Neuronal stem cell (in vitro differentiated cells): ENCODE results near the gene ZNF514.
"Not testable (repeated sequence)": the region's sequence is repeated elsewhere in the genome, so short reads cannot be mapped to it uniquely, and the experiment has no call there.

Experiments used
- DNase-seq: peaks from one replicate; pipeline ENCODE4 v3.0.0-alpha.2; 2013; ENCODE audit warnings: low spot score
- H2AFZ ChIP-seq: one replicate; pipeline ENCODE4 v1.6.1; 2013; ENCODE audit warnings: mild to moderate bottlenecking, low read length, inconsistent platforms
- H2AK5ac ChIP-seq: 2 replicates; pipeline ENCODE4 v1.6.1; 2013; ENCODE audit warnings: low read depth, mild to moderate bottlenecking, inconsistent platforms, low read length, moderate library complexity, mixed read lengths
- H2BK120ac ChIP-seq: 2 replicates; pipeline ENCODE4 v1.6.1; 2013; ENCODE audit warnings: low read depth, mild to moderate bottlenecking, inconsistent platforms, low read length, moderate library complexity, mixed read lengths
- H2BK12ac ChIP-seq: one replicate; pipeline ENCODE4 v1.6.1; 2013; ENCODE audit warnings: low read length, inconsistent platforms
- H2BK15ac ChIP-seq: 2 replicates; pipeline ENCODE4 v1.6.1; 2013; ENCODE audit warnings: mild to moderate bottlenecking, low read length, inconsistent platforms, mixed read lengths
- H2BK5ac ChIP-seq: one replicate; pipeline ENCODE4 v1.6.1; 2013; ENCODE audit warnings: inconsistent platforms, mild to moderate bottlenecking, low read length, moderate library complexity
- H3K14ac ChIP-seq: one replicate; pipeline ENCODE4 v1.6.1; 2013; ENCODE audit warnings: low read length, inconsistent platforms
- H3K18ac ChIP-seq: 2 replicates; pipeline ENCODE4 v1.6.1; 2013; ENCODE audit warnings: low read length, inconsistent platforms
- H3K23ac ChIP-seq: 2 replicates; pipeline ENCODE4 v1.6.1; 2013; ENCODE audit warnings: low read depth, mild to moderate bottlenecking, mixed read lengths, low read length, inconsistent platforms; ENCODE audit not compliant: poor library complexity
- H3K27ac ChIP-seq: replicated peaks from 3 replicates; pipeline ENCODE4 v1.5.1; 2013; ENCODE audit warnings: low read length, inconsistent platforms
- H3K27me3 ChIP-seq, 3 experiments: 2 replicates each; pipeline ENCODE4 v1.6.1; 2013; ENCODE audit warnings: low read length in 3 of 3, mild to moderate bottlenecking in 2 of 3, inconsistent platforms in 1 of 3, low read depth in 1 of 3, mixed read lengths in 1 of 3, moderate library complexity in 1 of 3; ENCODE audit not compliant: control insufficient read depth in 3 of 3, insufficient read depth in 3 of 3
- H3K36me3 ChIP-seq, 2 donors: replicated peaks in 1 of 2; 2 replicates each; pipeline ENCODE4 v1.6.1; 2013; ENCODE audit warnings: low read length in 2 of 2; ENCODE audit not compliant: control insufficient read depth in 2 of 2, insufficient read depth in 2 of 2
- H3K4ac ChIP-seq: 2 replicates; pipeline ENCODE4 v1.6.1; 2013; ENCODE audit warnings: inconsistent platforms, mild to moderate bottlenecking, low read length, moderate library complexity
- H3K4me1 ChIP-seq, 2 donors: 1 replicate in 1 of 2; 2 replicates in 1 of 2; pipeline ENCODE4 v1.6.1; 2013; ENCODE audit warnings: low read length in 2 of 2, low read depth in 1 of 2; ENCODE audit not compliant: control insufficient read depth in 2 of 2, insufficient read depth in 1 of 2
- H3K4me2 ChIP-seq: one replicate; pipeline ENCODE4 v1.6.1; 2013; ENCODE audit warnings: mild to moderate bottlenecking, low read length, inconsistent platforms; ENCODE audit not compliant: insufficient read depth, poor library complexity, severe bottlenecking
- H3K4me3 ChIP-seq, 2 donors: 2 replicates each; pipeline ENCODE4 v1.5.1; 2013; ENCODE audit warnings: low read length in 2 of 2, mild to moderate bottlenecking in 2 of 2, inconsistent platforms in 1 of 2, moderate library complexity in 1 of 2
- H3K79me1 ChIP-seq: one replicate; pipeline ENCODE4 v1.6.1; 2013; ENCODE audit warnings: low read depth, mild to moderate bottlenecking, inconsistent platforms, low read length, moderate library complexity
- H3K9ac ChIP-seq: one replicate; pipeline ENCODE4 v1.6.1; 2013; ENCODE audit warnings: mild to moderate bottlenecking, low read depth, low read length, inconsistent platforms; ENCODE audit not compliant: poor library complexity
- H3K9me3 ChIP-seq, 2 donors: replicated peaks in 1 of 2; 2 replicates each; pipeline versions ENCODE3 to v1.6.1; 2013; ENCODE audit warnings: low read length in 2 of 2, mild to moderate bottlenecking in 2 of 2, inconsistent platforms in 1 of 2, low read depth in 1 of 2, mixed read lengths in 1 of 2, moderate library complexity in 1 of 2; ENCODE audit not compliant: control insufficient read depth in 2 of 2, insufficient read depth in 1 of 2
- H4K8ac ChIP-seq: one replicate; pipeline ENCODE4 v1.6.1; 2013; ENCODE audit warnings: low read depth, mild to moderate bottlenecking, inconsistent platforms, low read length, moderate library complexity
- H4K91ac ChIP-seq: one replicate; pipeline ENCODE4 v1.6.1; 2013; ENCODE audit warnings: low read length, low read depth, mild to moderate bottlenecking, inconsistent platforms; ENCODE audit not compliant: poor library complexity
- WGBS, 2 donors: extraction: QIAGEN DNeasy Blood & Tissue Kit; methylation state at CpG; one replicate each; pipeline ENCODE4 v1.1.7; 2013; ENCODE audit warnings: missing lambda C conversion rate in 2 of 2, mixed read lengths in 1 of 2; ENCODE audit not compliant: insufficient read length in 2 of 2, insufficient replicate concordance in 1 of 2; ENCODE audit errors: extremely low coverage in 2 of 2; 5-methylcytosine and 5-hydroxymethylcytosine counted together

Gene ZNF514

DNA sequence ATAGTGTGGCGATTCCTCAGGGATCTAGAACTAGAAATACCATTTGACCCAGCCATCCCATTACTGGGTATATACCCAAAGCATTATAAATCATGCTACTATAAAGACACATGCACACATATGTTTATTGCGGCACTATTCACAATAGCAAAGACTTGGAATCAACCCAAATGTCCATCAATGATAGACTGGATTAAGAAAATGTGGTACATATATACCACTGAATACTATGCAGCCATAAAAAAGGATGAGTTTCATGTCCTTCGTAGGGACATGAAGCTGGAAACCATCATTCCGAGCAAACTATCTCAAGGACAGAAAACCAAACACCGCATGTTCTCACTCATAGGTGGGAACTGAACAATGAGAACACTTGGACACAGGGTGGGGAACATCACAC, 61.4 kb downstream of the ZNF514 start:
- H2BK120ac ChIP-seq, H2BK12ac ChIP-seq, H3K4ac ChIP-seq, H3K4me3 ChIP-seq, H3K27ac ChIP-seq, H3K4me1 ChIP-seq, H2BK5ac ChIP-seq, H4K91ac ChIP-seq, H3K14ac ChIP-seq, H4K8ac ChIP-seq, H3K23ac ChIP-seq, H3K18ac ChIP-seq, H2AFZ ChIP-seq, H2AK5ac ChIP-seq, H3K79me1 ChIP-seq, DNase-seq, H3K27me3 ChIP-seq, H2BK15ac ChIP-seq, H3K9ac ChIP-seq, H3K4me2 ChIP-seq: not testable (repeated sequence)
- no CpG with 5 or more reads among the region's 5 CpGs for WGBS, 2 donors
- H3K36me3 ChIP-seq = peaks cover 10 to 60% of the 10 kb centered on the region in 2 donors
- peaks cover 2 to 12% of the 10 kb centered on the region in 2 donors for H3K9me3 ChIP-seq
